ENCODE results near the gene SELENOM. TPM values are rescaled to one million over a fixed set of nuclear protein-coding genes. Genes with fewer than 3 reads are reported as not detected.

Gene SELENOM
- total RNA-seq, 4 donors from 2014 or later: 941 to 2,300 (median 1,432) TPM

DNA sequence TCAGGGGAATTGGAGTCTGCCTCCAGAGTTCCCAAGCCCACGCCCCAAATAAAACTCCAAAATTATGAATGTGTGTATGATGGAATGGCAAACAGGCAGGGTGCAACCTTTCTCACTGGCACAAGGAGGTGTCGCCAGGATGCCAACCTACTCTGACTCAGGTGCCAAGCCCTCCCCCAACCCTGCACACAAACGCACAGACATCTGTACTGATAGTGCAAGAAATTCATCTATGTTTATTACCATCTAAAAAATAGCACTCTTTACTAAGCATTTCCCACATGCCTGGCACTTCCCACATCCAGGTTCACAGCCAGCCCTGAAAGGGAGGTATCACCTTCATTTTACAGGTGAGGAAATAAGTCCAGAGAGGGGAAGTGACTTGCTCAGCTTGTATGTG, 31.7 kb upstream of the SELENOM start:
- H3K9me3 ChIP-seq: no peaks in the 10 kb centered on the region
- no peak overlapping the region for H3K4me3 ChIP-seq
- H3K27me3 ChIP-seq: peaks cover 27% of the 10 kb centered on the region
- peaks cover 0 to 1% of the 10 kb centered on the region in 2 donors for H3K36me3 ChIP-seq
- H3K27ac ChIP-seq: no peak overlapping the region
- no peak for ATAC-seq
- no peaks in the 10 kb centered on the region for H3K4me1 ChIP-seq
- TF ChIP-seq POLR2AphosphoS5 (IDR thresholded peaks at IDR 0.05) (no peak), EP300 (IDR thresholded peaks at IDR 0.05) (no peak), POLR2A (IDR thresholded peaks at IDR 0.05) (no peak)
- TF ChIP-seq, protein P1, sequence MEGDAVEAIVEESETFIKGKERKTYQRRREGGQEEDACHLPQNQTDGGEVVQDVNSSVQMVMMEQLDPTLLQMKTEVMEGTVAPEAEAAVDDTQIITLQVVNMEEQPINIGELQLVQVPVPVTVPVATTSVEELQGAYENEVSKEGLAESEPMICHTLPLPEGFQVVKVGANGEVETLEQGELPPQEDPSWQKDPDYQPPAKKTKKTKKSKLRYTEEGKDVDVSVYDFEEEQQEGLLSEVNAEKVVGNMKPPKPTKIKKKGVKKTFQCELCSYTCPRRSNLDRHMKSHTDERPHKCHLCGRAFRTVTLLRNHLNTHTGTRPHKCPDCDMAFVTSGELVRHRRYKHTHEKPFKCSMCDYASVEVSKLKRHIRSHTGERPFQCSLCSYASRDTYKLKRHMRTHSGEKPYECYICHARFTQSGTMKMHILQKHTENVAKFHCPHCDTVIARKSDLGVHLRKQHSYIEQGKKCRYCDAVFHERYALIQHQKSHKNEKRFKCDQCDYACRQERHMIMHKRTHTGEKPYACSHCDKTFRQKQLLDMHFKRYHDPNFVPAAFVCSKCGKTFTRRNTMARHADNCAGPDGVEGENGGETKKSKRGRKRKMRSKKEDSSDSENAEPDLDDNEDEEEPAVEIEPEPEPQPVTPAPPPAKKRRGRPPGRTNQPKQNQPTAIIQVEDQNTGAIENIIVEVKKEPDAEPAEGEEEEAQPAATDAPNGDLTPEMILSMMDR (IDR thresholded peaks at IDR 0.05): no peak
- WGBS, 2 donors (ENCODE audit: low coverage in 1 of 2): 80 to 84% methylated on average over 1 to 2 of the region's 3 CpGs

DNA sequence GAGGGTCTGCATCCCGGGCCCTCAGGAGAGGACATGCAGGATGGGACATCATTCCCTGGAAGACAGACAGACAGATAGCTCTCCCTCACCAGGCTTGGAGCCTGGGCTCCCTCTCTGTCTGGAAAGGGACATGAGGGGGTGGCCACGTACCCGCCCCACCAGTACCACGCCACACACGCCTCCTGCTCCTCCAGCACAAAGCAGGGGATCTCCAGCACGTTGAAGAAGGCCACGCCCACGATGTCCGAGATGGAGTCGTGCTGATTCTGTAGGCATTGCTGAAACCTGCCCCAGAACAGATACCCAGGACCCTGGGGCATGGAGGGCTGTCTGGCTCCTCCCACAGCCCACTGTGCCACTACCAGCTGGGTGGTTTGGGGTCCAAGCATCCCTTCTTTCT, 30.8 kb upstream of the SELENOM start:
- no CpG with 5 or more reads among the region's 10 CpGs for WGBS, 2 donors (ENCODE audit: low coverage in 1 of 2)
- ATAC-seq: no peak
- TF ChIP-seq EP300 (IDR thresholded peaks at IDR 0.05) (no peak), POLR2AphosphoS5 (IDR thresholded peaks at IDR 0.05) (no peak), POLR2A (IDR thresholded peaks at IDR 0.05) (no peak)
- TF ChIP-seq, protein P1 (IDR thresholded peaks at IDR 0.05): no peak

DNA sequence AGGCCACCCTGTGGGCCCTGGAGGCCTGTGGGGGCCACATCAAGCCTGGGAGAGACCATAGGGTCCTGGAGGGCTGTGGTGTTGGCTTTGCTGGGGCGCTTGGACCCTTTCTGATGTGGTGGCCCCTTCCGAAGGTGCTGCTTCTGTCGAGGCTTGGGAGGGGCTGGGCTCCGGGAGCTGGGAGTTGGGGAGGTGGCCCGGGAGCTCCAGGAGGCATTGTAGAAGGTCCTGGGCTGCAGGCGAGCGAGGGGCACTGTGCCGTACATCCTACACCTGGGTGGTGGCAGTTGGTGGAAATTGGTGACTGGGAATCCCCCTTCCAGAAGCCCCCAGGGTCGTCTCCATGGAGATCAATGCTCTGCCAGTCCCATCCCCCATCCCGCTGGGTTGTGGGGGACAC, 30.4 kb upstream of the SELENOM start:
- Histone ChIP-seq H3K27ac (no peak overlapping the region), H3K9me3 (no peaks in the 10 kb centered on the region), H3K27me3 (peaks cover 27% of the 10 kb centered on the region), H3K4me1 (no peaks in the 10 kb centered on the region), H3K4me3 (no peak overlapping the region), H3K36me3 (peaks cover 0 to 7% of the 10 kb centered on the region in 2 donors)
- WGBS, 2 donors (ENCODE audit: low coverage in 1 of 2): no CpG with 5 or more reads among the region's 10 CpGs
- ATAC-seq: no peak
- no peak for TF ChIP-seq EP300 (IDR thresholded peaks at IDR 0.05)
- TF ChIP-seq, protein P1 (IDR thresholded peaks at IDR 0.05): no peak
- no peak for TF ChIP-seq POLR2A (IDR thresholded peaks at IDR 0.05)
- TF ChIP-seq POLR2AphosphoS5 (IDR thresholded peaks at IDR 0.05): no peak

More for the DNA sequence above, 30.8 kb upstream of the SELENOM start:
- H3K27me3 ChIP-seq: peaks cover 27% of the 10 kb centered on the region
- no peaks in the 10 kb centered on the region for H3K9me3 ChIP-seq
- peaks cover 0 to 7% of the 10 kb centered on the region in 2 donors for H3K36me3 ChIP-seq
- H3K4me1 ChIP-seq: no peaks in the 10 kb centered on the region
- H3K4me3 ChIP-seq: no peak overlapping the region
- no peak overlapping the region for H3K27ac ChIP-seq

DNA sequence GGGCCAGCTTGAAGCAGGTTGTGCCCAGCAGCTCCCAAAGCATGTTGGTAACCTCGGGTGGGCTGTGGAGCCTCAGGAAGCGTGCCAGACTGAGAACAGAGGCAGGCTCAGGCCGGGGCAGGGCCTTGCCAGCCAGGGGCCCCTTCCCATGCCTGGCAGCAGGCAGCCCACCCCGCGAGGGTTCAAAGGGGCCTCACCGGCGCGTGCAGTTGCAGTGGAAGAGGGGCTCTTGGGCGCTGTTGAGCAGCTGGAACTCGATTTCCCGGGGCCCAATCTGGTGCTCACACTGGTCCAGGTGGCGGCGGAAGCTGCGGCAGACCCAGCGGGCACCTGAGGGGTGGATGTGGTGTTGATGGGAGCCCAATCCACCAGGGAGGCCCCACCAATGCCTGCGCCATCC, 29.3 kb upstream of the SELENOM start:
- no peak overlapping the region for H3K4me3 ChIP-seq
- H3K4me1 ChIP-seq: no peaks in the 10 kb centered on the region
- H3K27me3 ChIP-seq: peaks cover 27% of the 10 kb centered on the region
- H3K27ac ChIP-seq: no peak overlapping the region
- no peaks in the 10 kb centered on the region for H3K9me3 ChIP-seq
- H3K36me3 ChIP-seq: peaks cover 0 to 7% of the 10 kb centered on the region in 2 donors
- WGBS, 2 donors (ENCODE audit: low coverage in 1 of 2): no CpG with 5 or more reads among the region's 16 CpGs
- ATAC-seq: no peak
- no peak for TF ChIP-seq POLR2A (IDR thresholded peaks at IDR 0.05)
- TF ChIP-seq, protein P1 (IDR thresholded peaks at IDR 0.05): no peak
- no peak for TF ChIP-seq EP300 (IDR thresholded peaks at IDR 0.05)
- no peak for TF ChIP-seq POLR2AphosphoS5 (IDR thresholded peaks at IDR 0.05)

DNA sequence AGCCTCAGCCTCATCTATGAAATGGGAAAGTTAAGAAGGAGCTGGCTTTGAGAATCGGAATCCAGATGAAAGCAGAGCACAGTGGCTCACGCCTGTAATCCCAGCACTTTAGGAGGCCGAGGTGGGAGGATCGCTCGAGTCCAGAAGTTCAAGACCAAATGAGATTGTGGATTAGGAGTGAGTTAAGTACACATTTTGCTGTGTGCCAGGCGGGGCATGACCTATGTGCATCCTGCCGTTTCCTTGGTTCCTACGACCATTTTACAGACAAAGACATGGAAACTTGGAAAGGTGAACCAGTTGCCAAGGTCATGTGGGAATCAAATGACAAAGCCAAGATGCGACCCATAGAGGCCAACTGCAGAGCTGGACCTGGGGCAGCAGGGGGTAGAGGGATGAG, 28.8 kb upstream of the SELENOM start:
- no peak overlapping the region for H3K4me3 ChIP-seq
- 85 to 93% methylated on average over 3 to 9 of the region's 9 CpGs for WGBS, 2 donors (ENCODE audit: low coverage in 1 of 2)
- no peaks in the 10 kb centered on the region for H3K9me3 ChIP-seq
- no peak overlapping the region for H3K27ac ChIP-seq
- no peak for TF ChIP-seq POLR2A (IDR thresholded peaks at IDR 0.05)
- TF ChIP-seq POLR2AphosphoS5 (IDR thresholded peaks at IDR 0.05): no peak
- TF ChIP-seq EP300 (IDR thresholded peaks at IDR 0.05): no peak
- TF ChIP-seq, protein P1 (IDR thresholded peaks at IDR 0.05): no peak
- H3K27me3 ChIP-seq: peaks cover 27% of the 10 kb centered on the region
- H3K4me1 ChIP-seq: no peaks in the 10 kb centered on the region
- peaks cover 0 to 7% of the 10 kb centered on the region in 2 donors for H3K36me3 ChIP-seq
- ATAC-seq: no peak
